ENCODE measurements around the gene CDC14A.
A peak's percentile ranks its signal among the peaks of the same experiment; 100 is the strongest.

CDC14A gene

GRCh38 chr1:100455478-100456072, 103.3 kb downstream of the CDC14A start:
- FAIRE-seq: peak; percentile 96

GRCh38 chr1:100456880-100457279, 104.6 kb downstream of the CDC14A start:
- peak; percentile 41 for FAIRE-seq

DNA sequence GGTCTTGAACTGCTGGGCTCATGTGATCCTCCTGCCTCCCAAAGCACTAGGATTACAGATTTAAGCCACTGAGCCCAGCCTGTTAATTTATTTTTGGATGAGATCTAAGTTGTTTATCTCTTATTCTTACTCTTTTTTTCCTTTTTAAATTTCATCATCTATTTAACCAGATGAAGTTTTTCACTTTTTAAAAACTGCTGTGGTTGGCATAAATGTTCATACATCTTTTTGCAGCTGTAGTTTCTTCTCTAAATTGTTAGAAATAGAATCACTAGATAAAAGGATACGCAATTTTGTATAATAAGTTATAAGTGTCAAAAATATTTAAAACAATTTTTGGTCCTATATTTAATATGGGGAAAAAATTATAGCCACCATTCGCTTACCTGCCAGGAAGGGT, 105.4 kb downstream of the CDC14A start:
- peak; percentile 40 for FAIRE-seq

DNA sequence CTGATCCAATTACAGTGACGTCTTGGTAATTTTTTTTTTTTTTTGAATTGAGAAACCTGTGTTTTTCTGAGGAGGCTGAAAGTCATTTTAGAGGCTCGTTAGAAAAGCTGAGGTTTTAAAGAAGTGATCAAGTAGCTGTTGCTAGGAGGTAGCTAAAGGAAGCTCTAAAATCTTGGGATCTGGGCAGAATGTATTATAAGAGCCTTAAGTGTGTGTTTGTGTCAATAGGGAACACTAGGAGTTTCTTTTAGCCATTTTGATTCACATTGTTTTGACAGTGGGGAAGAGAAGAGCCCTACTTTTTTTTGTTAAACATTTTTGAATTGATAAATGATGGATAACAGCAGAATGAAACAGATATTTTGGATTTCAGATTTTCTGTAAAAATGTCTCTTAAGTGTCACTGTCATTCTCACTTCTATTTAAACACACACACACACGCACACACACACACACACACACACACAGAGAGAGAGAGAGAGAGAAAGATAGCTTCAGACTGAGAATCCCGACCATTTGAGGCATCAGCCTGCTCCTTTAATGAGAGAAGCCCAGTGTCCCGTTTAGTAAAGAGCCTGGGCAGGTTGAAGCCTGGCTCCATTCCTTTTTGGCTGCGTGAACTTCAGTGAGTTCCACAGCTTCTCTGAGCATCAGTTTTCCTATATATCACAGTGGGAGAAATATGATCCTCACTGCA, 106.5 kb downstream of the CDC14A start:
- FAIRE-seq: no peak

- peak; percentile 93 for FAIRE-seq
Measured at GRCh38 chr1:100459358-100460114, 107.2 kb downstream of the CDC14A start.

DNA sequence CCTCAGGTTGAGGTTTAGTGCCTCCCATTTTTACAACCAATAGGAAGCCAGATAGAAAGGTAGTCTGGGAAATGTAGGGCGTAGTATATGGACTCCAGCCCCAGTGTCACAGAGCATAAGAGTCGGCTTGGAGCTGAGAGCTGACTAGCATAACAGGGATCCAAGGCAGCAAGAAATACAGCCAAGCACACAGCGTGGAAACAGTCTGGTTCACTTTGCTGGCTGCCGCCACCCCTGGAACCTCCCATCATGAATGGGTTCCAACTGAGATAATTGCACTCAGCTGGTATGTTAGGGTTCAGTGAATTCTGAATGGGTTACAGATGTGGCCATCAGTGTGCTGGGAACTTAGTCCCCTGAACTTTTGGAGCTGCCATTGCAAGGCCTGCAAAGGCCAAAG, 108.9 kb downstream of the CDC14A start:
- no peak for FAIRE-seq

GRCh38 chr1:100462326-100463025, 110.2 kb downstream of the CDC14A start:
- FAIRE-seq: no peak

DNA sequence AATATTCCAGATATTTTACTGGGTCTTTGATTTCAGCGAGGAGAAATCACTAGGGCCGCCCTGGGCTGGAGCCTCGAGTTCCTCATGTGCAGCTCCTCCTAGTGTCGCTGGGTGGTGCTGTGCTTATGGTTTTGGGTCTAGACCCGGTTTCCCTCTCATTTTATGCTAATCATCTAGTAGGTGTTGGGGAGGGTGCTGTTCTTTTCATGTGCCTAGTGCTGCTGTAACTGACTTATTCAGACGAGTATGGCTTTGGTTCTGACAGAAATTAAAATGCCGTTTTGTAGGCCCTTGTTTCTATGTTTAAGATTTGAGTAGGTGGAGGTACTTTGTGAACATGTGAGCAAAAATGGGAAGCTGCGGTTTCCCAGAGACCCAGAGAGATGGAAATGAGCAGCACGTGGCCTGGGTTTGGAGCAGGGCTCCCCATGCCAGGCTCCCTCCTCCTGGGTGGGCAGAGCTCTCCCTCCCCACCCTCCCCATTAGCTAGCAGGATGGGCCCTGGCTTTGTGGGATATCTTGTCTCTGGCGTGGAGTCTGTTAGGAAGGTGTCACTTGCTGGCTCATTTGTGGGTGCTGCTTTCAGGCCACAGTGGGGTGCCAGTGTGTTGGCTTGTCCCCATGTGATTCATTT, 111.6 kb downstream of the CDC14A start:
- peak; percentile 68 for FAIRE-seq

DNA sequence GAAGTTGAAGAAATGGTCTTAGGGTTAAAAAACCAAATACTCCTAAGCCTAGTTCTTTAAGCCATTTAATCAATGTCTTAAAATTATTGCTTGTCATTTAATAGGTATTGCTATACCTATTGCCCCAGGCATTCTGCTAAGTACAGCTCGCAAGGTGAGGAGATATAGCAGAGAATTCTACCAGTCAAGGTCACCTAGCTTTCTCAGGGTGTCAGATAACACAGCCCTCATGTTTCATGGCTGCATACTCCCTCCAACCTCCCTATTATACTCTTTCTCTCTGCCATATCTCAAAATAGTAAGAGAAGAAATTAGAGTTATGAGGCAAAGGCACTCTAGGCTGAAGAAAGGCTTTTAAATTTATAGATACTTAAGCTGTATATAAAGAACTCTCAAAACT, 117.3 kb downstream of the CDC14A start:
- no peak for FAIRE-seq

GRCh38 chr1:100474834-100475233, 122.5 kb downstream of the CDC14A start:
- no peak for FAIRE-seq

DNA sequence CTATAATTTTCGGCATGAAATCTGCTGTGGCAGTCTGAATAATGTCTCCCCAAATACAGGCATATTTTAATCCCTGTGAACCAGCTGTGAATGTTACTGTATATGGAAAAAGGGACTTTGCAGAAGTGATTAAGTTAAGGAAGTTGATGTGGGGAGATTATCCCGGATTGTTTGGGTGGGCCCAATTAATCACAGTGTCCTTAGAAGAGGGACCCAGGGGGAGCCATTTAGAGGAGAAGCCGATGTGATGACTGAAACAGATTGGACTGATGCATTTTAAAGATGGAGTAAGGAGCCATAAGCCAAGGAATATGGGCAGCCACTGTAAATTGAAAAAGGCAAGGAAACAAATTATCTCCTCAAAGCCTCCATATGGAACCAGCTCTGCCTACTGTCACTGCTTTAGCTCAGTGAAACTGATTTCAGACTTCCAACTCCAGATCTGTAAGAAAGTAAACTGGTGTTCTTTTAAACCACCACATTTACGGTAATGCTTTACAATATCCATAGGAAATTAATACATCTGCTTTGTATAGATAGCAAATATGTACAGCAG, 124.5 kb downstream of the CDC14A start:
- FAIRE-seq: no peak

GRCh38 chr1:100478816-100479215, 126.5 kb downstream of the CDC14A start:
- FAIRE-seq: no peak

GRCh38 chr1:100479620-100480338, 127.5 kb downstream of the CDC14A start:
- peak; percentile 42 for FAIRE-seq

- no peak for FAIRE-seq
Measured at GRCh38 chr1:100481303-100481702, 129.0 kb downstream of the CDC14A start.

DNA sequence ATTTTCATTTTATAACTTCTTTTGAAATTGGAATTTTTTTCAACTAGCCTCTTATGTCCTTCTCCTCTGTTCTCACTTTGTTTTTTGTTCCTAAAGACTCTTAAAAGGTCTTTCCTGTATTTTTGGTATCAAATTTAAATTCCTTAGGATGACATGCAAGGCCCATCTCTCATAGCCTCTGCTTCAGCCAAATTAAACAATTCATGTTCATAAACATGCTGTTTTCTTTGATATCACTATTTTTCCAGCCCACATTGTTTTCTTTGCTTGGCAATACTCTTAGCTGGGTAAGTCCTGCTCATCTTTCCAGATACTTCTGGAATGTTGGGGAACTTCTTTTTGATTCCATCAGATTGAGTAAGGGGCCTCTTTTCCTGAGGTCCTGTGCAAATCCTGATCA, 129.9 kb downstream of the CDC14A start:
- FAIRE-seq: no peak

DNA sequence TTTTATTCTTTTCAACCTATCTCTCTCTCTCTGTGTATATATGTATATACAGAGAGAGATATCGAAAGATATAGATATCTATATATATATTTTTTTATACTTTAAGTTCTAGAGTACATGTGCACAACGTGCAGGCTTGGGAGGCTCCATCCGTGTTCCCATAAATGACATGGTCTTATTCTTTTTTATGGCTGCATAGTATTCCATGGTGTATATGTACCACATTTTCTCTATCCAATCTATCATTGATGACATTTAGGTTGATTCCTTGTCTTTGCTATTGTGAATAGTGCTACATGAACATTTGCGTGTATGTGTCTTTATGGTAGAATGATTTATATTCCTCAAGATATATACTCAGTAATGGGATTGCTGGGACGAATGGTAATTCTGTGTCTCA, 130.4 kb downstream of the CDC14A start:
- no peak for FAIRE-seq

GRCh38 chr1:100483230-100483629, 130.9 kb downstream of the CDC14A start:
- FAIRE-seq: no peak

- no peak for FAIRE-seq
Measured at GRCh38 chr1:100485855-100486258, 133.6 kb downstream of the CDC14A start.

GRCh38 chr1:100494393-100495084, 142.2 kb downstream of the CDC14A start:
- FAIRE-seq: no peak

- no peak for FAIRE-seq
Measured at GRCh38 chr1:100496896-100497295, 144.6 kb downstream of the CDC14A start.

DNA sequence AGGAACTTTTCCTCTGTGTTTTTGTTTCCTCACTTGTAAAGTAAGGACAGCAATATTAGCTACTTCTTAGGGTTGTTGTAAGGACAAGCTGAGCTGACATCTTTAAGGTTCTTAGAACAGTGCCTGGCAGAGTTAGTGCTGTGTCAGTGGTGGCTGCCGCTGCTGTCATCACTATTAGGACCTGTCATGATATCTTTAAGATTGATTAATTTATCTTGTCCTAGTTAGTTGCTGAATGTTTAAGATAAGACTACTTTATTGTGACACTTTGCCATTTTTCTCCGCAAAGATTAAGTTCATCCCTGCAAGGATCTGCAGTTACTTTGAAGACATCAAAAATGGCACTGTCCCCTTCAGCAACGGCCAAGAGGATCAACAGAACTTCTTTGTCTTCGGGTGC, 145.5 kb downstream of the CDC14A start:
- no peak for FAIRE-seq
